K562 (cell line): ENCODE data around the gene APLP1. TPM values are rescaled to one million over a fixed set of nuclear protein-coding genes. Genes with fewer than 3 reads are reported as not detected.

Experiments
- ATAC-seq: fragments of 200-7000 bp; cut with Tn5 transposase; 3 replicates; pipeline ENCODE4 v1.9.1; 2020; ENCODE audit warnings: moderate library complexity
- BruUV-seq: library from RNA; stranded (reverse); fragments of 400-500 nt; replicated peaks from 2 replicates; lab custom pipeline; 2021; lab: Mats Ljungman, UMichigan
- CTCF ChIA-PET: fragments of 300-600 bp; formaldehyde crosslinking; extraction: SDS; loops from one replicate; lab custom pipeline; 2021; ENCODE audit warnings: low intra/inter-chr PET ratio; lab: Yijun Ruan, JAX
- POLR2A ChIA-PET: fragments of 300-600, 350-650 bp; sonication (Branson Sonifier 250); formaldehyde crosslinking; extraction: SDS; loops from one replicate; lab custom pipeline; 2021; ENCODE audit warnings: antibody characterized with exemption, inconsistent platforms; lab: Yijun Ruan, JAX
- DNase-seq, 4 experiments: peaks; one replicate each; pipeline versions ENCODE4 v3.0.0 to v3.0.0-alpha.2; 2011 to 2018; ENCODE audit warnings: low spot score in 3 of 4, mixed read lengths in 3 of 4; ENCODE audit errors: extremely low read depth in 1 of 4
- FAIRE-seq: peaks from 2 replicates; lab custom pipeline; 2011; peaks lifted over from hg19 to GRCh38; lab: Jason Lieb, UNC
- H2AFZ ChIP-seq: 2 replicates; pipeline ENCODE4 v1.6.0; 2011; ENCODE audit warnings: low read depth, low read length, control low read depth, inconsistent platforms
- H3K27ac ChIP-seq: fragments of 200-600 bp; 3 replicates; pipeline ENCODE4 v1.8.0; 2011; ENCODE audit warnings: low read depth, mild to moderate bottlenecking, control low read depth, inconsistent platforms, low read length, moderate library complexity, mixed read lengths; ENCODE audit errors: extremely low read depth
- H3K27me3 ChIP-seq, 2 experiments: fragments of 300-600 bp in 1 of 2; 2 replicates in 1 of 2; 3 replicates in 1 of 2; pipeline versions ENCODE4 v1.6.0 to v1.8.0; 2011; ENCODE audit warnings: inconsistent platforms in 2 of 2, low read length in 2 of 2, mild to moderate bottlenecking in 1 of 2, mixed read lengths in 1 of 2, moderate library complexity in 1 of 2; ENCODE audit not compliant: control insufficient read depth in 2 of 2, insufficient read depth in 2 of 2
- H3K36me3 ChIP-seq: fragments of 300-600 bp; 3 replicates; pipeline ENCODE4 v1.8.0; 2011; ENCODE audit warnings: mild to moderate bottlenecking, low read length, inconsistent platforms; ENCODE audit not compliant: control insufficient read depth, insufficient read depth
- H3K4me1 ChIP-seq, 2 experiments: fragments of 200-600 bp in 1 of 2; replicated peaks in 1 of 2; 2 replicates in 1 of 2; 3 replicates in 1 of 2; pipeline versions ENCODE4 v1.5.1 to v1.8.0; 2011; ENCODE audit warnings: inconsistent platforms in 2 of 2, low read length in 2 of 2, mild to moderate bottlenecking in 1 of 2, mixed read lengths in 1 of 2, moderate library complexity in 1 of 2; ENCODE audit not compliant: control insufficient read depth in 2 of 2, insufficient read depth in 2 of 2
- H3K4me2 ChIP-seq: 2 replicates; pipeline ENCODE4 v1.6.1; 2011; ENCODE audit warnings: low read length, control low read depth, inconsistent platforms, mixed read lengths; ENCODE audit not compliant: insufficient read depth
- H3K4me3 ChIP-seq: fragments of 200-600 bp; sonication (generic), shearing (Covaris generic); 2 replicates; pipeline ENCODE4 v1.5.1; 2016; ENCODE audit warnings: control low read depth, inconsistent platforms
- H3K79me2 ChIP-seq: fragments of 200-600 bp; 3 replicates; pipeline ENCODE4 v1.8.0; 2011; ENCODE audit warnings: low read length, inconsistent platforms; ENCODE audit not compliant: control insufficient read depth, insufficient read depth
- H3K9ac ChIP-seq, 2 experiments: 2 replicates each; pipeline versions ENCODE4 v1.6.0 to v1.6.1; 2011; ENCODE audit warnings: low read depth in 2 of 2, low read length in 2 of 2, control low read depth in 1 of 2, inconsistent platforms in 1 of 2, mild to moderate bottlenecking in 1 of 2, mixed read lengths in 1 of 2; ENCODE audit not compliant: insufficient read depth in 1 of 2
- H3K9me1 ChIP-seq: one replicate; pipeline ENCODE4 v1.6.0; 2011; ENCODE audit warnings: inconsistent platforms, mild to moderate bottlenecking, low read length, moderate library complexity; ENCODE audit not compliant: control insufficient read depth, insufficient read depth
- H3K9me3 ChIP-seq: replicated peaks from 2 replicates; pipeline ENCODE4 v1.5.1; 2011; ENCODE audit warnings: low read depth, low read length, inconsistent platforms; ENCODE audit not compliant: control insufficient read depth, insufficient read depth
- H4K20me1 ChIP-seq: replicated peaks from 2 replicates; pipeline ENCODE4 v1.6.1; 2011; ENCODE audit warnings: low read length, inconsistent platforms, mixed read lengths; ENCODE audit not compliant: control insufficient read depth, insufficient read depth
- ARHGAP35 ChIP-seq: fragments of 450-650 bp; IDR thresholded peaks from 2 replicates; pipeline ENCODE4 v1.6.1; 2018; ENCODE audit not compliant: partially characterized antibody
- CBX5 ChIP-seq: IDR thresholded peaks from 2 replicates; pipeline ENCODE4 v1.6.1; 2014; ENCODE audit warnings: low read depth, borderline replicate concordance
- EP300 ChIP-seq: IDR thresholded peaks from 2 replicates; pipeline ENCODE4 v1.6.1; 2012; ENCODE audit warnings: low read length, improper control_type of control experiment
- GATA2 ChIP-seq: sonication (generic); formaldehyde crosslinking; IDR thresholded peaks from 2 replicates; pipeline ENCODE4 v1.4.0; 2020; ENCODE audit warnings: mild to moderate bottlenecking, missing genetic modification reagents
- KLF10 ChIP-seq: fragments of 250-450 bp; sonication (Bioruptor Pico); IDR thresholded peaks from 2 replicates; pipeline ENCODE4 v1.6.1; 2021; ENCODE audit warnings: matching md5 sums
- NELFE ChIP-seq: IDR thresholded peaks from 2 replicates; pipeline ENCODE4 v1.6.1; 2011; ENCODE audit warnings: mild to moderate bottlenecking; ENCODE audit not compliant: insufficient read depth, insufficient read length
- RB1 ChIP-seq: fragments of 450-650 bp; IDR thresholded peaks from 2 replicates; pipeline ENCODE4 v1.6.1; 2017; ENCODE audit warnings: low read depth, mild to moderate bottlenecking
- SIN3A ChIP-seq, 2 experiments: fragments of 150-350 bp in 1 of 2; IDR thresholded peaks; 2 replicates each; pipeline ENCODE4 v1.6.1; 2011 to 2016; ENCODE audit warnings: borderline replicate concordance in 2 of 2, low read depth in 2 of 2, low read length in 2 of 2, mild to moderate bottlenecking in 2 of 2, moderate library complexity in 2 of 2; ENCODE audit not compliant: control insufficient read depth in 1 of 2
- STAT6 ChIP-seq: sonication (generic); formaldehyde crosslinking; IDR thresholded peaks from 2 replicates; pipeline ENCODE4 v1.8.1; 2023; ENCODE audit warnings: mild to moderate bottlenecking, missing genetic modification reagents
- TAF9B ChIP-seq: fragments of 450-650 bp; IDR thresholded peaks from 2 replicates; pipeline ENCODE4 v1.6.1; 2018; ENCODE audit warnings: mild to moderate bottlenecking; ENCODE audit not compliant: partially characterized antibody
- TARDBP ChIP-seq: fragments of 450-650 bp; IDR thresholded peaks from 2 replicates; pipeline ENCODE4 v1.6.1; 2016
- TEAD2 ChIP-seq: fragments of 450-650 bp; IDR thresholded peaks from 2 replicates; pipeline ENCODE4 v1.6.1; 2016; ENCODE audit warnings: missing genetic modification characterization, control low read depth, missing compliant biosample characterization
- TEAD4 ChIP-seq, 2 experiments: sonication (generic) in 1 of 2; formaldehyde crosslinking in 1 of 2; IDR thresholded peaks; 2 replicates each; pipeline versions ENCODE4 v1.6.1 to v1.8.0; 2012 to 2022; ENCODE audit warnings: borderline replicate concordance in 1 of 2, inconsistent platforms in 1 of 2, low read length in 1 of 2, mild to moderate bottlenecking in 1 of 2, missing genetic modification reagents in 1 of 2
- ZBTB33 ChIP-seq: sonication (generic); formaldehyde crosslinking; IDR thresholded peaks from 2 replicates; pipeline ENCODE4 v1.8.1; 2023; ENCODE audit warnings: mild to moderate bottlenecking, missing genetic modification reagents
- WGBS: fragments of 100-300 bp; shearing (Covaris generic); methylation state at CpG from one replicate; pipeline ENCODE4 v1.1.6; 2016; ENCODE audit warnings: low coverage, mixed read lengths; ENCODE audit not compliant: insufficient coverage; ENCODE audit errors: missing lambda C conversion rate; 5-methylcytosine and 5-hydroxymethylcytosine counted together
- in situ Hi-C: fragments of 300-500 bp; cut with MboI; formaldehyde crosslinking; loops from 4 replicates; pipeline ENCODE4 v1.15.0; 2018; ENCODE audit warnings: inconsistent platforms, mixed read lengths
- intact Hi-C: fragments of 100-400 bp; cut with micrococcal nuclease; formaldehyde crosslinking; loops from 2 replicates; pipeline ENCODE4 v1.14.2; 2022
- polyA plus RNA-seq, 8 experiments: library from polyadenylated mRNA; depleted of rRNA in 4 of 8; stranded (reverse) in 5 of 8; unstranded in 3 of 8; fragments of >200 nt; fragmentation: Nextera tagmentation in 2 of 8; fragmentation: Illumina TruSeq in 1 of 8; extraction: Ambion mirVana in 2 of 8; extraction: Trizol in 1 of 8; gene quantifications; 2 replicates each; pipeline versions ENCODE4 v1.2.1 to v1.2.3, GENCODE V29; 2011 to 2014; ENCODE audit warnings: inconsistent platforms in 1 of 8, missing spikeins in 1 of 8
- total RNA-seq, 7 experiments: library from RNA; depleted of rRNA in 6 of 7; stranded (reverse); fragments of >200 nt in 6 of 7; fragmentation: Illumina TruSeq in 2 of 7; extraction: Trizol in 2 of 7; gene quantifications; 2 replicates each; pipeline versions ENCODE4 v1.2.1 to v1.2.3, GENCODE V29; 2011 to 2021; ENCODE audit warnings: low replicate concordance in 1 of 7

APLP1 gene
- total and polyA plus RNA-seq, 9 of the 15 experiments (the other 6 are each of a cell fraction or from before 2014, with no cell fraction given), result 0.69 to 9.9 (median 4.7) TPM

DNA sequence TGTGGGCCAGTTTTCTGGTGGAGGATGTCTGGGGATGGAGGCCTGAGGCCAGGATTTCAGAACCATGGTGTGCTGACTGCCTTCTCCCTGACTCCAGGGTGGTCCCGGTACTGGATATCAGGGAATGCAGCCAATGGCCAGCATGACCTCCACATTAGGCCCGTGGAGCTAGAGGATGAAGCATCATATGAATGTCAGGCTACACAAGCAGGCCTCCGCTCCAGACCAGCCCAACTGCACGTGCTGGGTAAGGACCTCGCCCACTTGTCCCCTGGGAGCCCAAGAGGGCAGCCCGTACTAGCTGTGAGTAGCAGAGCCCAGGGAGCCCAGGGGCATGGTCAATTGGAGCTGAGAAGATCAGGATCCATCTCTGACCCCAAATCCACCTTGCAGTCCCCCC is 10.1 kb upstream of the APLP1 start:
- H4K20me1 ChIP-seq, result peaks cover 8% of the 10 kb centered on the region; the same call in 1 of the 2 replicates
- H3K4me3 ChIP-seq, result no peak overlapping the region
- H3K9me3 ChIP-seq, result peaks cover 5% of the 10 kb centered on the region; the same call in 1 of the 2 replicates
- H3K4me2 ChIP-seq, result no peak overlapping the region
- WGBS, result 13% methylated on average over 6 of the region's 6 CpGs
- H3K9ac ChIP-seq, result no peak overlapping the region
- H3K79me2 ChIP-seq, result no peaks in the 10 kb centered on the region
- H3K27ac ChIP-seq, result no peak overlapping the region
- intact Hi-C loops, result no loop called here
- TF ChIP-seq ZBTB33 (CRISPR knock-in tag) (no peak), GATA2 (CRISPR knock-in tag) (no peak), STAT6 (CRISPR knock-in tag) (no peak), EP300 (no peak), TAF9B (no peak), CBX5 (no peak), RB1 (no peak), NELFE (no peak), TEAD2 (tag) (no peak), KLF10 (CRISPR knock-in tag) (no peak), SIN3A (IDR thresholded peaks at IDR 0.05; ENCODE audit: borderline replicate concordance in 2 of 2, control insufficient read depth in 1 of 2, low read depth in 2 of 2, low read length in 2 of 2) (no peak), ARHGAP35 (no peak), TARDBP (no peak), TEAD4 (IDR thresholded peaks at IDR 0.05; ENCODE audit: low read length) (no peak), TEAD4 (CRISPR knock-in tag; IDR thresholded peaks at IDR 0.05; ENCODE audit: borderline replicate concordance) (no peak)
- DNase-seq (no peak), ATAC-seq (no peak), FAIRE-seq (no peak)
- H3K27me3 ChIP-seq, result peaks cover 16 to 52% of the 10 kb centered on the region in 2 experiments; a peak in 4 of 5 replicates
- in situ Hi-C loops, result no loop called here
- H3K36me3 ChIP-seq, result no peaks in the 10 kb centered on the region
- H2AFZ ChIP-seq, result no peak overlapping the region
- POLR2A ChIA-PET, result no interaction called here
- H3K4me1 ChIP-seq, result peaks cover 15 to 48% of the 10 kb centered on the region in 2 experiments
- H3K9me1 ChIP-seq, result no peaks in the 10 kb centered on the region
- CTCF ChIA-PET, result no interaction called here
- no TSS peak for BruUV-seq
